Esophagus squamous epithelium (tissue), 5 donors: ENCODE results near the gene BICD2. TPM values are rescaled to one million over a fixed set of nuclear protein-coding genes. Genes with fewer than 3 reads are reported as not detected.

Experiments
- DNase-seq: peaks from one replicate; lab custom pipeline; 2025; lab: John Stamatoyannopoulos, UW
- H3K27ac ChIP-seq, 4 donors: fragments of 200-600 bp; sonication (generic); one replicate each; pipeline ENCODE4 v1.5.1; 2016 to 2019; ENCODE audit warnings: mild to moderate bottlenecking in 1 of 4
- H3K27me3 ChIP-seq, 4 donors: fragments of 200-600 bp; sonication (generic); 1 replicate in 3 of 4; 2 replicates in 1 of 4; pipeline versions ENCODE4 v1.5.1 to v1.6.0; 2017 to 2021; ENCODE audit warnings: antibody characterized with exemption in 1 of 4
- H3K36me3 ChIP-seq, 3 donors: fragments of 200-600 bp; sonication (generic); one replicate each; pipeline ENCODE4 v1.5.1; 2016 to 2019
- H3K4me1 ChIP-seq, 3 donors: fragments of 200-600 bp; sonication (generic); one replicate each; pipeline ENCODE4 v1.5.1; 2017 to 2019
- H3K4me3 ChIP-seq, 4 donors: fragments of 200-600 bp; sonication (generic); 1 replicate in 3 of 4; 2 replicates in 1 of 4; pipeline ENCODE4 v1.5.1; 2016 to 2019; ENCODE audit warnings: mild to moderate bottlenecking in 2 of 4, moderate library complexity in 1 of 4
- H3K9me3 ChIP-seq, 3 donors: fragments of 200-600 bp; sonication (generic); one replicate each; pipeline ENCODE4 v1.5.1; 2016 to 2019
- POLR2A ChIP-seq, 4 donors: fragments of 450-650 bp; IDR thresholded peaks; one replicate each; pipeline ENCODE4 v1.6.1; 2017; ENCODE audit warnings: antibody characterized with exemption in 4 of 4, mild to moderate bottlenecking in 4 of 4, moderate library complexity in 3 of 4
- WGBS, 2 donors: methylation state at CpG; one replicate each; pipeline ENCODE4 v1.1.5; 2018; 5-methylcytosine and 5-hydroxymethylcytosine counted together
- intact Hi-C: fragments of 100-400 bp; cut with DNase I; formaldehyde crosslinking; loops from one replicate; pipeline ENCODE4 v1.15.0; 2022
- total RNA-seq, 4 donors: library from RNA; depleted of rRNA; stranded (reverse); fragments of >200 nt; gene quantifications; one replicate each; pipeline ENCODE4 v1.1.0, GENCODE V29; 2016
- TF ChIP-seq, protein P1 (sequence below), 6 experiments: fragments of 450-650 bp in 4 of 6; fragments of 200-600 bp in 2 of 6; sonication (generic) in 2 of 6; IDR thresholded peaks; one replicate each; pipeline ENCODE4 v1.5.1; 2016 to 2019; ENCODE audit warnings: antibody characterized with exemption in 6 of 6, mild to moderate bottlenecking in 4 of 6, moderate library complexity in 4 of 6
- donor health status: DM: yes; HTN: yes; CAD: no.

Gene BICD2
- total RNA-seq, 4 donors from 2014 or later, result 81.7 to 116 (median 91.1) TPM

DNA sequence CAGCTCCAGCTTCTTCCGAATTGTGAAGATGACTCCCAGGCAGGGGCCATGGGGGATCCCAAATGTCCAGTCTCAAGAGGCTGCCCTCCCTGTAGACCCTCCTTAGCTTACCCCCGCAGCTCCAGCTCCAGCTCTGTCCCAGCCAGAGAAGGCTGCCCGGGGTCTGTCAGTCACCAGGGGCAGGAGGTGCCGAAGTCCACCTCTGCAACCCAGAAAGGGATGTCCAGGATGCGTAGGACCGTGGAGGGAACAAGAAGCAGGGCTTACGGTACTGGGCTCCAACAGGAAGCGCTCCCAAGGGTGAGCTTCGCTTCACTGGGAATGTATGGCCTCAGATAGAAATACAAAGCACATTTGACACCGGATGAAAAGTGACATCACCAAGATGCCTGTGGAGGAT is 100.7 kb downstream of the BICD2 start:
- no peaks in the 10 kb centered on the region for H3K27me3 ChIP-seq
- intact Hi-C loops, result no loop called here
- peaks cover 33 to 93% (median 37%) of the 10 kb centered on the region in 3 donors for H3K4me1 ChIP-seq
- peak overlapping the region in 2 of 4 donors; percentile 97 to 99 for H3K27ac ChIP-seq
- peaks cover 6 to 61% (median 9%) of the 10 kb centered on the region in 3 donors for H3K36me3 ChIP-seq
- 82 to 100% methylated on average over 2 to 7 of the region's 10 CpGs for WGBS, 2 donors
- no peak overlapping the region for H3K4me3 ChIP-seq
- DNase-seq, result no peak
- no peaks in the 10 kb centered on the region for H3K9me3 ChIP-seq
- TF ChIP-seq POLR2A (IDR thresholded peaks at IDR 0.05), result no peak
- TF ChIP-seq, protein P1, sequence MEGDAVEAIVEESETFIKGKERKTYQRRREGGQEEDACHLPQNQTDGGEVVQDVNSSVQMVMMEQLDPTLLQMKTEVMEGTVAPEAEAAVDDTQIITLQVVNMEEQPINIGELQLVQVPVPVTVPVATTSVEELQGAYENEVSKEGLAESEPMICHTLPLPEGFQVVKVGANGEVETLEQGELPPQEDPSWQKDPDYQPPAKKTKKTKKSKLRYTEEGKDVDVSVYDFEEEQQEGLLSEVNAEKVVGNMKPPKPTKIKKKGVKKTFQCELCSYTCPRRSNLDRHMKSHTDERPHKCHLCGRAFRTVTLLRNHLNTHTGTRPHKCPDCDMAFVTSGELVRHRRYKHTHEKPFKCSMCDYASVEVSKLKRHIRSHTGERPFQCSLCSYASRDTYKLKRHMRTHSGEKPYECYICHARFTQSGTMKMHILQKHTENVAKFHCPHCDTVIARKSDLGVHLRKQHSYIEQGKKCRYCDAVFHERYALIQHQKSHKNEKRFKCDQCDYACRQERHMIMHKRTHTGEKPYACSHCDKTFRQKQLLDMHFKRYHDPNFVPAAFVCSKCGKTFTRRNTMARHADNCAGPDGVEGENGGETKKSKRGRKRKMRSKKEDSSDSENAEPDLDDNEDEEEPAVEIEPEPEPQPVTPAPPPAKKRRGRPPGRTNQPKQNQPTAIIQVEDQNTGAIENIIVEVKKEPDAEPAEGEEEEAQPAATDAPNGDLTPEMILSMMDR (IDR thresholded peaks at IDR 0.05), result no peak

DNA sequence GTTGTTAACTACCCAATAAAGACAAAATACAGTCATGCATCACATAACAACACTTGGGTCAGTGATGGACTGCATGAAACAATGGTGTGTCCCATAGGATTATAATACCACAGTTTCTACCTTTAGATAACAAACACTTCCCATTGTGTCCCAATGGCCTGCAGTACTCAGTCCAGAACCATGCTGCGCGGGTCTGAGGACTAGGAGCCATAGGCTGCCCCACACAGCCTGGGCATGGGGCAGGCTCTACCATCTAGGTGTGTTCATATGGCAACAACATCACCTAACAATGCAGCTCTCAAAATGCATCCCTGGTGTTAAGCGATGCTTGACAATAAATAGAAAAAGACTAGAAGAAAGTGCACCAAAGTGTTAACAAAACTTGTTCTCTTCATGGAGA is 101.5 kb downstream of the BICD2 start:
- no peak for DNase-seq

DNA sequence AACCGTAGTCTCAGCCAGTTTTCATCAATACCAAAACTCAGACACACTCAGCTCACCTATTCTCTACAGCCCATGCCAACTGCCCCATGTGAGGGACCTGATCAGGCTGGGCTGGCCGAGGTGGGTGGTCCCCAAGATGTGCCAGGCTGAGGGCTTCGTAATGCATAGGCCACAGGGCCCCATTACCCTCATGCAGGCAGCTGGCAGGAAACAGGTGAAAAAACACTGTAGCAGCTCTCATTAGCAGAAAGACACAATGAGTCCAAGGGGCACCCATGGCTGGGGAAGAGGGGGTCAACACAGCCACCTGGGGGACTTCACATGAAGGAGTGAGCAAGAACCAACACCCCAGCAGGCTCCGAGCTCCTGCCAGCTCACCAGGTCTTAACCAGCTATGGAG is 102.9 kb downstream of the BICD2 start:
- H3K9me3 ChIP-seq, result no peaks in the 10 kb centered on the region
- H3K4me1 ChIP-seq, result peaks cover 22 to 87% (median 28%) of the 10 kb centered on the region in 3 donors
- peak overlapping the region in 3 of 4 donors; percentile 3 to 56 (median 26) for H3K27ac ChIP-seq
- H3K36me3 ChIP-seq, result peaks cover 7 to 70% (median 9%) of the 10 kb centered on the region in 3 donors
- no peak for DNase-seq
- H3K4me3 ChIP-seq, result no peak overlapping the region
- H3K27me3 ChIP-seq, result no peaks in the 10 kb centered on the region
- TF ChIP-seq, protein P1 (IDR thresholded peaks at IDR 0.05), result no peak
- TF ChIP-seq POLR2A (IDR thresholded peaks at IDR 0.05), result no peak
- WGBS, 2 donors, result 69 to 92% methylated on average over 2 of the region's 4 CpGs
- intact Hi-C loops, result no loop called here

More for the DNA sequence above, 101.5 kb downstream of the BICD2 start:
- H3K4me3 ChIP-seq, result no peak overlapping the region
- H3K36me3 ChIP-seq, result peaks cover 9 to 70% (median 9%) of the 10 kb centered on the region in 3 donors
- H3K4me1 ChIP-seq, result peaks cover 29 to 87% (median 30%) of the 10 kb centered on the region in 3 donors
- WGBS, 2 donors, result 95 to 98% methylated on average over 3 of the region's 3 CpGs
- no peak overlapping the region for H3K27ac ChIP-seq
- TF ChIP-seq POLR2A (IDR thresholded peaks at IDR 0.05), result no peak
- TF ChIP-seq, protein P1 (IDR thresholded peaks at IDR 0.05), result no peak
- intact Hi-C loops, result no loop called here
- H3K9me3 ChIP-seq, result no peaks in the 10 kb centered on the region
- H3K27me3 ChIP-seq, result no peaks in the 10 kb centered on the region

Other genes starting within 250 kb of the BICD2 start
- 10 to 100 TPM in 1 of 4 donors, 1 to 10 TPM in 2, under 1 TPM in 1; 0.57 to 13.1 (median 3.5) TPM for gene ECM2, start 228.8 kb downstream of the BICD2 start, total RNA-seq
- 10 to 100 TPM; 41.8 to 86.9 (median 46.1) TPM for gene IPPK, start 94.7 kb downstream of the BICD2 start, total RNA-seq
- 1 to 10 TPM; 2.4 to 8.8 (median 5.0) TPM for gene ZNF484, start 113.2 kb upstream of the BICD2 start, total RNA-seq
- 1 to 10 TPM; 2.4 to 6.5 (median 4.9) TPM for gene FGD3, start 182.7 kb upstream of the BICD2 start, total RNA-seq